ENCODE data around the gene TMEM108. TPM values are rescaled to one million over a fixed set of nuclear protein-coding genes. Genes with fewer than 3 reads are reported as not detected.

The TMEM108 gene
- total RNA-seq, 4 donors from 2014 or later, result 0.54 to 2.9 (median 1.4) TPM

DNA sequence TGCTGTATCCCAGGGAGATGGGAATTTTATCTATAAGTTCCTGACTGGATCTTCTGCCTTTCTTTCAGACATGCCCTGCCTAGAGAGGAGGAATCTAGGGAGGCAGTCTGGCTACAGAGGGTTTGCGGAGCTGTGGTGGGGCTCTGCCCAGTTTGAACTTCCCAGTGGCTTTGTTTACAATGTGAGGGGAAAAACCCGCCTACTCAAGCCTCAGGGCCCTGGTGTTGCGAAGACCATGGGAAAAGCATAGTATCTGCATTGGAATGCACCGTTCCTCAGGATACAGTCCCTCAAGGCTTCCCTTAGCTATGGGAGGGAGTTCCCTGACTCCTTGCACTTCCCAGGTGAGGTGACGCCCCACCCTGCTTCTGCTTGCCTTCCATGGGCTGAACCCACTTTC, 168.7 kb downstream of the TMEM108 start:
- TF ChIP-seq POLR2A (IDR thresholded peaks at IDR 0.05), result no peak
- TF ChIP-seq, protein P1, sequence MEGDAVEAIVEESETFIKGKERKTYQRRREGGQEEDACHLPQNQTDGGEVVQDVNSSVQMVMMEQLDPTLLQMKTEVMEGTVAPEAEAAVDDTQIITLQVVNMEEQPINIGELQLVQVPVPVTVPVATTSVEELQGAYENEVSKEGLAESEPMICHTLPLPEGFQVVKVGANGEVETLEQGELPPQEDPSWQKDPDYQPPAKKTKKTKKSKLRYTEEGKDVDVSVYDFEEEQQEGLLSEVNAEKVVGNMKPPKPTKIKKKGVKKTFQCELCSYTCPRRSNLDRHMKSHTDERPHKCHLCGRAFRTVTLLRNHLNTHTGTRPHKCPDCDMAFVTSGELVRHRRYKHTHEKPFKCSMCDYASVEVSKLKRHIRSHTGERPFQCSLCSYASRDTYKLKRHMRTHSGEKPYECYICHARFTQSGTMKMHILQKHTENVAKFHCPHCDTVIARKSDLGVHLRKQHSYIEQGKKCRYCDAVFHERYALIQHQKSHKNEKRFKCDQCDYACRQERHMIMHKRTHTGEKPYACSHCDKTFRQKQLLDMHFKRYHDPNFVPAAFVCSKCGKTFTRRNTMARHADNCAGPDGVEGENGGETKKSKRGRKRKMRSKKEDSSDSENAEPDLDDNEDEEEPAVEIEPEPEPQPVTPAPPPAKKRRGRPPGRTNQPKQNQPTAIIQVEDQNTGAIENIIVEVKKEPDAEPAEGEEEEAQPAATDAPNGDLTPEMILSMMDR (IDR thresholded peaks at IDR 0.05), result no peak
- 35 to 49% methylated on average over 5 of the region's 5 CpGs for WGBS, 2 donors
- no peak for DNase-seq (ENCODE audit: low spot score in 2 of 2)
- intact Hi-C loops (cut with DNase I; ENCODE audit: low total_unique reads), result no loop called here
- H3K4me3 ChIP-seq (ENCODE audit: low read depth, poor library complexity, severe bottlenecking), result no peak overlapping the region

DNA sequence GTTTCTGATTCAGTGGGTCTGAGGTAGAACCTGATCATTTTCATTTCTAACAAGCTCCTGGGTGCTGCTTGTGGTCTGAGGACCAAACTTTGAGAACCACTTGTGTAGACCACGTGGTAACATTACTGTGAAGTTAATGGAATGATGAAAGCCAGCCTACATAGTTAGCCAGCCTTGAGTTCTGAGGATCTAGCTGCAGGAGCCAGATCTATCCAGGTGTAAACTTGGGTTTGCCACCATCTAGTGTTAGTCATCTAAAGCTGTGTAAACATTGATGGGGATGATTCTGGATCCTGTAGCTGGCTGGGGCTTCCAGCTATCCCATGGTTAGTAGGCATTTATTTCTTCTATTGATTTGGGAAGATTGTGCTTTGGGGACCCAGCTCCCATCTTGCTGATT, 170.0 kb downstream of the TMEM108 start:
- DNase-seq (ENCODE audit: low spot score in 2 of 2), result no peak
- TF ChIP-seq, protein P1 (IDR thresholded peaks at IDR 0.05), result no peak
- TF ChIP-seq POLR2A (IDR thresholded peaks at IDR 0.05), result no peak
- WGBS, 2 donors, result 67 to 79% methylated on average over 1 of the region's 1 CpG
- no peak overlapping the region for H3K4me3 ChIP-seq (ENCODE audit: low read depth, poor library complexity, severe bottlenecking)
- intact Hi-C loops (cut with DNase I; ENCODE audit: low total_unique reads), result no loop called here

DNA sequence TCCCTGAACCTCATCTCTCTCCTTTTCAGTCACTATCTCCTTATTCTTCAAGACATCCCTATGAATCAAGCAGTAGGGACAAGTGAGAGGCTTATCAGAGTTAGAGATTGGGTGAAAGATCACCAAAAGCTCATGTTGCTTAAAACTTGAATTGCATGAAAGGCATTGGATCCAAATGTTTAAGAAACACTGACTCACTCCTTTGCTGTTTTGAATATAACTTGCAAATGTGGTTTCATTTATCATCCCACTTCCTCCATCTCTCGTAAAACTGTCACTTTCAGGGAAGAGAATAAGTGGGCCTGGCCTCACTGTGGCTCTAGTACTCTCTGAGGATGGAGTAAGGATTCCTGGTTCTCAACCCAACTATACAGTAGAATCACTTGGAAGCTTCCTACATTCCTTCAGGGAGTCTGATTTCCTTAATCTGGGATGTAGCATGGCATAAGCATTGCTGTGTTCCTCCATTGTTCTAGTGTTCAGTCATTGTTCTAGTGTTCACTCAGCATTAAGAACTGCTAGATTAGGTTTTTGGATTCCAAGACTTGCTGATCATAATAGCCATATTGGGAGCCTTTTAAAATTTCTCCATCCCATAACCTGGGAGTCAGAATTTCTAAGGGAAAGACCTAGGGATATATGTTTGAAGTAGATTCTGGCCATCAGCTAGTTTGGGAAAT, 171.8 kb downstream of the TMEM108 start:
- no peak for DNase-seq (ENCODE audit: low spot score in 2 of 2)
- TF ChIP-seq, protein P1 (IDR thresholded peaks at IDR 0.05), result no peak
- TF ChIP-seq POLR2A (IDR thresholded peaks at IDR 0.05), result no peak
- intact Hi-C loops (cut with DNase I; ENCODE audit: low total_unique reads), result no loop called here
- WGBS, 2 donors, result 31 to 33% methylated on average over 1 of the region's 1 CpG
- H3K4me3 ChIP-seq (ENCODE audit: low read depth, poor library complexity, severe bottlenecking), result no peak overlapping the region

DNA sequence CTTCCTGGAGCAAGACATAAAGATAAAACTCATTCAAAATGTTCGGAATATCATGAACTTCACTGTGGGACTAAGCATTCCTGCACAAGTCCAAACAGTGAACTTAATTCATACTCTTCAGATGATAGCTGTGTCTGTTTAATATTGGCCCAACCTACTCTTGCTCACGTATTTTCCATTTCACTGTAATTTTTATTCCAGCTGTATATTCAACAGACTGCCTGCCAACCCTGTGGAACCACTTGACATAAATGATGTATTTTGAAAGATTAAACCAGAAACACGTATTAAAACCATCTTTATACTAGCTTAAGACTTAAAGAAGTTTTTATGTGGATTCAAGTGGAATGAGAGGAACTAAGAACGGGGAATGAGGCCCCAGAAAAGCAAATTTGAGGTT, 172.5 kb downstream of the TMEM108 start:
- 71 to 73% methylated on average over 4 of the region's 4 CpGs for WGBS, 2 donors
- DNase-seq (ENCODE audit: low spot score in 2 of 2), result no peak
- intact Hi-C loops (cut with DNase I; ENCODE audit: low total_unique reads), result no loop called here
- TF ChIP-seq, protein P1 (IDR thresholded peaks at IDR 0.05), result no peak
- no peak overlapping the region for H3K4me3 ChIP-seq (ENCODE audit: low read depth, poor library complexity, severe bottlenecking)

DNA sequence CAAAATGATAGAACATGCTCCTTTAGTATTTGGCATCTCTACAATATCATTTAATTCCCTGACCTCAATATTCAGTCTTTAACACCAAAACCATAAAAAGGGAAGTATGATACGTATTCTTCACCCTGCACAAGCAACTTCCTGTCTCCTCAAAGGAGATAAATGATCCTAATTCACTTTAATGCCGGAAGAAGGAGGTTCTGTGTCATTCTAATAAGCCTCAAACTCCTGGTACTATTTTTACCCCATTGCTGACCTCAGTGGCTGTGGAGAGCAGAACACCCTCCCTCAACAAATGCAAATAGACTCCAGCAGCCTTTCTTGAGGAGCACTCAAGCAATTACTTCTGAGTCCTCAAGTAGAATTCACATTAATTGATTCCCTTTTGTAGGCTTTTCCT, 173.3 kb downstream of the TMEM108 start:
- WGBS, 2 donors, result 55 to 66% methylated on average over 2 of the region's 2 CpGs
- DNase-seq (ENCODE audit: low spot score in 2 of 2), result no peak
- TF ChIP-seq POLR2A (IDR thresholded peaks at IDR 0.05), result no peak
- TF ChIP-seq, protein P1 (IDR thresholded peaks at IDR 0.05), result no peak
- intact Hi-C loops (cut with DNase I; ENCODE audit: low total_unique reads), result no loop called here
- no peak overlapping the region for H3K4me3 ChIP-seq (ENCODE audit: low read depth, poor library complexity, severe bottlenecking)

DNA sequence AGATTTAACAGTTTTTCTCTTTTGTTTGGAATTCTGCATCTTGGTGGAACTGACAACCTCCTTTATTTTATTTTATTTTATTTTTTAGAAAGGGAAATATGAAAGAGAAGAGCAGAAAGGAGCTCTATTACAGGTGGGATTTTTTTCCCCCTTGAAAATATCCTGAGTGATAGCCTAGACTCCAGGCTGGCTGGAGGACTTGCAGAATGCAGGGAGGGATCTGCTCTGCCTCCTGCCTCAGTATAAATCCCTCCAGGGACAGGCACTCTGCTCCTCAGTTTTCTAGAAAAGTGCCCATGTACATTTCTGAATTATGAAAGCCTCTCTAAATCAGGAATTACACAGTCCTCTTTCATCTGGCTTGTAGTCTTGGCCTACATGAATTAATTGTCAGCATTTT, 173.7 kb downstream of the TMEM108 start:
- TF ChIP-seq, protein P1 (IDR thresholded peaks at IDR 0.05), result no peak
- TF ChIP-seq POLR2A (IDR thresholded peaks at IDR 0.05), result no peak
- H3K4me3 ChIP-seq (ENCODE audit: low read depth, poor library complexity, severe bottlenecking), result no peak overlapping the region
- intact Hi-C loops (cut with DNase I; ENCODE audit: low total_unique reads), result no loop called here
- DNase-seq (ENCODE audit: low spot score in 2 of 2), result no peak

Measured in lower leg skin (tissue), 4 donors.